Neural cell (in vitro differentiated cells): ENCODE results near the gene ATP6AP1. TPM values are rescaled to one million over a fixed set of nuclear protein-coding genes. Genes with fewer than 3 reads are reported as not detected.

Experiments
- H2AFZ ChIP-seq: fragments of 200-600, 300-800 bp; sonication (generic), shearing (Covaris generic); 2 replicates; pipeline ENCODE4 v1.6.0; 2014; ENCODE audit warnings: low read depth, mild to moderate bottlenecking, antibody characterized with exemption, low read length, moderate library complexity
- H3F3A ChIP-seq: fragments of 200-600 bp; shearing (Covaris generic); 2 replicates; pipeline ENCODE4 v1.6.1; 2016; ENCODE audit warnings: mild to moderate bottlenecking, moderate library complexity, mixed read lengths, antibody characterized with exemption, low read length; ENCODE audit not compliant: insufficient read depth, poor library complexity, severe bottlenecking
- H3K27ac ChIP-seq: fragments of 200-600, 300-800 bp; sonication (generic), shearing (Covaris generic); 2 replicates; pipeline ENCODE4 v1.5.1; 2014; ENCODE audit warnings: mild to moderate bottlenecking, low read length, moderate library complexity
- H3K27me3 ChIP-seq: fragments of 300-800, 200-600 bp; sonication (generic), shearing (Covaris generic); 2 replicates; pipeline ENCODE4 v1.6.0; 2014; ENCODE audit warnings: mild to moderate bottlenecking, low read depth, low read length, moderate library complexity; ENCODE audit not compliant: insufficient read depth
- H3K36me3 ChIP-seq: fragments of 300-800, 200-600 bp; sonication (generic), shearing (Covaris generic); 2 replicates; pipeline ENCODE4 v1.5.1; 2014; ENCODE audit warnings: mild to moderate bottlenecking, antibody characterized with exemption, low read length, moderate library complexity; ENCODE audit not compliant: insufficient read depth
- H3K4me2 ChIP-seq: fragments of 300-800, 200-600 bp; sonication (generic), shearing (Covaris generic); 2 replicates; pipeline ENCODE4 v1.6.0; 2014; ENCODE audit warnings: mild to moderate bottlenecking, low read length
- H3K4me3 ChIP-seq: fragments of 300-800, 200-600 bp; sonication (generic), shearing (Covaris generic); 2 replicates; pipeline ENCODE4 v1.5.1; 2014; ENCODE audit warnings: mild to moderate bottlenecking, low read length, moderate library complexity
- H3K79me2 ChIP-seq: fragments of 200-600 bp; shearing (Covaris generic); replicated peaks from 2 replicates; pipeline ENCODE4 v1.6.0; 2014; ENCODE audit warnings: mild to moderate bottlenecking, low read length, moderate library complexity; ENCODE audit not compliant: insufficient read depth
- H3K9ac ChIP-seq: fragments of 300-800, 200-600 bp; sonication (generic), shearing (Covaris generic); 2 replicates; pipeline ENCODE4 v1.6.1; 2016; ENCODE audit warnings: mild to moderate bottlenecking, low read length, mixed read lengths
- H3K9me2 ChIP-seq: fragments of 200-600 bp; shearing (Covaris generic); 2 replicates; pipeline ENCODE4 v1.6.1; 2016; ENCODE audit warnings: mild to moderate bottlenecking, low read length, mixed read lengths; ENCODE audit not compliant: insufficient read depth
- H3K9me3 ChIP-seq: fragments of 200-600, 300-800 bp; sonication (generic), shearing (Covaris generic); 2 replicates; pipeline ENCODE4 v1.6.1; 2016; ENCODE audit warnings: mild to moderate bottlenecking, mixed run types, low read length, moderate library complexity, mixed read lengths
- H4K20me1 ChIP-seq: fragments of 200-600 bp; shearing (Covaris generic); 2 replicates; pipeline ENCODE4 v1.6.1; 2016; ENCODE audit warnings: mild to moderate bottlenecking, mixed run types; ENCODE audit not compliant: insufficient read depth
- CTCF ChIP-seq: fragments of 450-650 bp; IDR thresholded peaks from 2 replicates; pipeline ENCODE4 v1.5.1; 2014; ENCODE audit warnings: antibody characterized with exemption, mild to moderate bottlenecking, moderate library complexity; ENCODE audit not compliant: poor library complexity, severe bottlenecking
- EP300 ChIP-seq: fragments of 450-650 bp; conservative IDR thresholded peaks from 2 replicates; pipeline ENCODE4 v1.6.1; 2014; ENCODE audit warnings: antibody characterized with exemption, mild to moderate bottlenecking, moderate library complexity; ENCODE audit not compliant: poor library complexity, severe bottlenecking
- EZH2 ChIP-seq: fragments of 200-600, 300-800 bp; shearing (Covaris generic), sonication (generic); IDR thresholded peaks from 2 replicates; pipeline ENCODE4 v1.6.1; 2014; ENCODE audit warnings: antibody characterized with exemption, low read length, borderline replicate concordance, mild to moderate bottlenecking; ENCODE audit not compliant: insufficient read depth, poor library complexity, severe bottlenecking
- MXI1 ChIP-seq: fragments of 450-650 bp; conservative IDR thresholded peaks from 2 replicates; pipeline ENCODE4 v1.6.1; 2014; ENCODE audit warnings: antibody characterized with exemption, mild to moderate bottlenecking; ENCODE audit not compliant: poor library complexity, severe bottlenecking
- POLR2AphosphoS5 ChIP-seq: IDR thresholded peaks from 2 replicates; pipeline ENCODE4 v1.6.1; 2012
- RAD21 ChIP-seq: fragments of 450-650 bp; conservative IDR thresholded peaks from 2 replicates; pipeline ENCODE4 v1.6.1; 2014; ENCODE audit warnings: antibody characterized with exemption, mild to moderate bottlenecking, moderate library complexity
- SMC3 ChIP-seq: fragments of 450-650 bp; conservative IDR thresholded peaks from 2 replicates; pipeline ENCODE4 v1.6.1; 2014; ENCODE audit warnings: antibody characterized with exemption, mild to moderate bottlenecking, moderate library complexity; ENCODE audit not compliant: poor library complexity
- TAF1 ChIP-seq: IDR thresholded peaks from 2 replicates; pipeline ENCODE4 v1.6.1; 2012; ENCODE audit warnings: low read depth
- polyA plus RNA-seq: library from polyadenylated mRNA; depleted of rRNA; stranded (reverse); fragments of >200 nt; gene quantifications from 2 replicates; pipeline ENCODE4 v1.2.3, GENCODE V29; 2014
- TF ChIP-seq, protein P1 (sequence below): IDR thresholded peaks from 2 replicates; pipeline ENCODE4 v1.6.1; 2012; ENCODE audit warnings: borderline replicate concordance

ATP6AP1 gene
- polyA plus RNA-seq, 1 donor from 2014 or later = 126 TPM

GRCh38 chrX:154470914-154471568 lies 42.6 kb downstream of the ATP6AP1 start:
- Histone ChIP-seq H3K79me2 (no peaks in the 10 kb centered on the region), H3K36me3 (no peaks in the 10 kb centered on the region), H3K9me3 (no peaks in the 10 kb centered on the region), H3K9ac (no peak overlapping the region), H3K27ac (no peak overlapping the region), H4K20me1 (no peaks in the 10 kb centered on the region), H3K4me2 (no peak overlapping the region), H3K27me3 (no peaks in the 10 kb centered on the region), H3K4me3 (no peak overlapping the region), H3F3A (no peaks in the 10 kb centered on the region), H3K9me2 (no peaks in the 10 kb centered on the region), H2AFZ (no peak overlapping the region)
- no peak for TF ChIP-seq EP300
- no peak for TF ChIP-seq SMC3
- TF ChIP-seq TAF1 = no peak

DNA sequence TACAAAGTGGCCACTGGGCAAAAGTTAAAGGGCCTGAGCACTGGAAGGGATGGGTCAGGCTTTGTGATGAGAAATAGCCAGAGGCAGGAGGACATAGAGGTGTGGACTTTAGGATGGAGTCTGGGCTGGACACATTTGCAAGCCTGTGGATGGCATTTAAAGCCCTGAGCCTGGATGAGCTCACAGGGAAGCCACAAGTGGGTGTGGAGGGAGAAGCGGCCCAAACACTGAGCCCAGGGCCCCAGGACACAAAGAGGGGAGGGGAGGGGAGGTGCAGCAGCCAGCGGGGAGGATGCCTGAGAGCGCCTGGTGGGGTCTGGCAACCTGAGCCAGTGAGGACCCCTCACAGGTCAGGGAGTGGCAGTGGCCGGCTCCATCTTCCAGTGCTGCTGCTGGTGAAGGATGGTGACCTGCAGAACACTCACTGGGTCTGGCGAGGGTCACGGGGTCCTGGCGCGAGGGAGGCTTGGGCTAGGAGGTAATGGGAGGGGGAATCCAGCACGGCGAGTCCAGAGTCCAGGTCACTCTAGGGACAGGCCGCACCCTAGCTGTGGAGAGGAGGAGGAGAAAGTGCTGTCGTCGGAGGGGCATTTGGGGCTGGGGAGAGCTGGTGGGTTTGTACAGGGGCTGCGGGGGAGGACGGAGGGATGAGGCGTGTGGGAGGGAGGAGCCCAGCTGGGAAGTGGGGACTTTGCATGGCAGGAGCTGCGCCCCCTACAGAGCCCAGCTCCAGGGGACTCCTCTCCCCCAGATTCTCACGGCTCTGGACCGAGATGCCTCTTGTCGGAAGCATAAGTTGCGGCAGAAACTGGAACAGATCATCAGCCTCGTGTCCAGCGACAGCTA lies 43.6 kb downstream of the ATP6AP1 start:
- H2AFZ ChIP-seq = no peak overlapping the region
- no peak overlapping the region for H3K27ac ChIP-seq
- H3K79me2 ChIP-seq = no peaks in the 10 kb centered on the region
- H3K9me2 ChIP-seq = no peaks in the 10 kb centered on the region
- H3K4me3 ChIP-seq = no peak overlapping the region
- no peak overlapping the region for H3K4me2 ChIP-seq
- H3K9me3 ChIP-seq = no peaks in the 10 kb centered on the region
- H3K9ac ChIP-seq = no peak overlapping the region
- no peaks in the 10 kb centered on the region for H3F3A ChIP-seq
- H3K36me3 ChIP-seq = no peaks in the 10 kb centered on the region
- TF ChIP-seq EZH2 (no peak), CTCF (no peak), RAD21 (no peak), TAF1 (no peak), POLR2AphosphoS5 (no peak), SMC3 (no peak), EP300 (no peak), MXI1 (no peak)
- TF ChIP-seq, protein P1, sequence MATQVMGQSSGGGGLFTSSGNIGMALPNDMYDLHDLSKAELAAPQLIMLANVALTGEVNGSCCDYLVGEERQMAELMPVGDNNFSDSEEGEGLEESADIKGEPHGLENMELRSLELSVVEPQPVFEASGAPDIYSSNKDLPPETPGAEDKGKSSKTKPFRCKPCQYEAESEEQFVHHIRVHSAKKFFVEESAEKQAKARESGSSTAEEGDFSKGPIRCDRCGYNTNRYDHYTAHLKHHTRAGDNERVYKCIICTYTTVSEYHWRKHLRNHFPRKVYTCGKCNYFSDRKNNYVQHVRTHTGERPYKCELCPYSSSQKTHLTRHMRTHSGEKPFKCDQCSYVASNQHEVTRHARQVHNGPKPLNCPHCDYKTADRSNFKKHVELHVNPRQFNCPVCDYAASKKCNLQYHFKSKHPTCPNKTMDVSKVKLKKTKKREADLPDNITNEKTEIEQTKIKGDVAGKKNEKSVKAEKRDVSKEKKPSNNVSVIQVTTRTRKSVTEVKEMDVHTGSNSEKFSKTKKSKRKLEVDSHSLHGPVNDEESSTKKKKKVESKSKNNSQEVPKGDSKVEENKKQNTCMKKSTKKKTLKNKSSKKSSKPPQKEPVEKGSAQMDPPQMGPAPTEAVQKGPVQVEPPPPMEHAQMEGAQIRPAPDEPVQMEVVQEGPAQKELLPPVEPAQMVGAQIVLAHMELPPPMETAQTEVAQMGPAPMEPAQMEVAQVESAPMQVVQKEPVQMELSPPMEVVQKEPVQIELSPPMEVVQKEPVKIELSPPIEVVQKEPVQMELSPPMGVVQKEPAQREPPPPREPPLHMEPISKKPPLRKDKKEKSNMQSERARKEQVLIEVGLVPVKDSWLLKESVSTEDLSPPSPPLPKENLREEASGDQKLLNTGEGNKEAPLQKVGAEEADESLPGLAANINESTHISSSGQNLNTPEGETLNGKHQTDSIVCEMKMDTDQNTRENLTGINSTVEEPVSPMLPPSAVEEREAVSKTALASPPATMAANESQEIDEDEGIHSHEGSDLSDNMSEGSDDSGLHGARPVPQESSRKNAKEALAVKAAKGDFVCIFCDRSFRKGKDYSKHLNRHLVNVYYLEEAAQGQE = no peak
- H3K27me3 ChIP-seq = no peaks in the 10 kb centered on the region
- no peaks in the 10 kb centered on the region for H4K20me1 ChIP-seq
